ENCODE data around the gene CCDC188.

The CCDC188 gene

GRCh38 chr22:20109411-20110358 lies 41.2 kb downstream of the CCDC188 start:
- TF ChIP-seq CTCF (IDR thresholded peaks at IDR 0.05; ENCODE audit: low read depth, low read length): no peak
- DNase-seq: no peak
- H3K36me3 ChIP-seq: peaks cover 98% of the 10 kb centered on the region
- H3K9me3 ChIP-seq: no peaks in the 10 kb centered on the region
- H3K27me3 ChIP-seq: no peaks in the 10 kb centered on the region
- no peaks in the 10 kb centered on the region for H3K4me1 ChIP-seq
- H3K4me3 ChIP-seq (ENCODE audit: low read depth, low read length): no peak overlapping the region

- Histone ChIP-seq H3K27me3 (no peaks in the 10 kb centered on the region), H3K4me3 (ENCODE audit: low read depth, low read length) (no peak overlapping the region), H3K9me3 (no peaks in the 10 kb centered on the region), H3K36me3 (peaks cover 96% of the 10 kb centered on the region), H3K4me1 (no peaks in the 10 kb centered on the region)
- no peak for DNase-seq
- TF ChIP-seq CTCF (IDR thresholded peaks at IDR 0.05; ENCODE audit: low read depth, low read length): no peak
Observed at GRCh38 chr22:20108757-20109230, 42.1 kb downstream of the CCDC188 start.

- Histone ChIP-seq H3K4me1 (no peaks in the 10 kb centered on the region), H3K27me3 (no peaks in the 10 kb centered on the region), H3K36me3 (peaks cover 96% of the 10 kb centered on the region), H3K4me3 (ENCODE audit: low read depth, low read length) (no peak overlapping the region), H3K9me3 (no peaks in the 10 kb centered on the region)
- no peak for TF ChIP-seq CTCF (IDR thresholded peaks at IDR 0.05; ENCODE audit: low read depth, low read length)
- no peak for DNase-seq
Observed at GRCh38 chr22:20107951-20108756, 42.7 kb downstream of the CCDC188 start.

GRCh38 chr22:20107471-20107901 lies 43.4 kb downstream of the CCDC188 start:
- DNase-seq: no peak
- H3K27me3 ChIP-seq: no peaks in the 10 kb centered on the region
- H3K36me3 ChIP-seq: peaks cover 96% of the 10 kb centered on the region
- H3K4me3 ChIP-seq (ENCODE audit: low read depth, low read length): no peak overlapping the region
- H3K9me3 ChIP-seq: no peaks in the 10 kb centered on the region
- H3K4me1 ChIP-seq: no peaks in the 10 kb centered on the region
- TF ChIP-seq CTCF (IDR thresholded peaks at IDR 0.05; ENCODE audit: low read depth, low read length): no peak

GRCh38 chr22:20106849-20107237 lies 44.0 kb downstream of the CCDC188 start:
- TF ChIP-seq CTCF (IDR thresholded peaks at IDR 0.05; ENCODE audit: low read depth, low read length): no peak
- DNase-seq: no peak
- Histone ChIP-seq H3K9me3 (no peaks in the 10 kb centered on the region), H3K4me1 (no peaks in the 10 kb centered on the region), H3K36me3 (peaks cover 96% of the 10 kb centered on the region), H3K27me3 (no peaks in the 10 kb centered on the region), H3K4me3 (ENCODE audit: low read depth, low read length) (no peak overlapping the region)
